K562 (cell line): Measurements from ENCODE around the gene PLCL1. TPM values are rescaled to one million over a fixed set of nuclear protein-coding genes. Genes with fewer than 3 reads are reported as not detected.

Source experiments
- ATAC-seq: fragments of 200-7000 bp; cut with Tn5 transposase; 3 replicates; pipeline ENCODE4 v1.9.1; 2020; ENCODE audit warnings: moderate library complexity
- BruUV-seq: library from RNA; stranded (reverse); fragments of 400-500 nt; replicated peaks from 2 replicates; lab custom pipeline; 2021; lab: Mats Ljungman, UMichigan
- CTCF ChIA-PET: fragments of 300-600 bp; formaldehyde crosslinking; extraction: SDS; loops from one replicate; lab custom pipeline; 2021; ENCODE audit warnings: low intra/inter-chr PET ratio; lab: Yijun Ruan, JAX
- POLR2A ChIA-PET: fragments of 300-600, 350-650 bp; sonication (Branson Sonifier 250); formaldehyde crosslinking; extraction: SDS; loops from one replicate; lab custom pipeline; 2021; ENCODE audit warnings: antibody characterized with exemption, inconsistent platforms; lab: Yijun Ruan, JAX
- DNase-seq, 4 experiments: peaks; one replicate each; pipeline versions ENCODE4 v3.0.0 to v3.0.0-alpha.2; 2011 to 2018; ENCODE audit warnings: low spot score in 3 of 4, mixed read lengths in 3 of 4; ENCODE audit errors: extremely low read depth in 1 of 4
- FAIRE-seq: peaks from 2 replicates; lab custom pipeline; 2011; peaks lifted over from hg19 to GRCh38; lab: Jason Lieb, UNC
- H2AFZ ChIP-seq: 2 replicates; pipeline ENCODE4 v1.6.0; 2011; ENCODE audit warnings: low read depth, low read length, control low read depth, inconsistent platforms
- H3K27ac ChIP-seq: fragments of 200-600 bp; 3 replicates; pipeline ENCODE4 v1.8.0; 2011; ENCODE audit warnings: low read depth, mild to moderate bottlenecking, control low read depth, inconsistent platforms, low read length, moderate library complexity, mixed read lengths; ENCODE audit errors: extremely low read depth
- H3K27me3 ChIP-seq, 2 experiments: fragments of 300-600 bp in 1 of 2; 2 replicates in 1 of 2; 3 replicates in 1 of 2; pipeline versions ENCODE4 v1.6.0 to v1.8.0; 2011; ENCODE audit warnings: inconsistent platforms in 2 of 2, low read length in 2 of 2, mild to moderate bottlenecking in 1 of 2, mixed read lengths in 1 of 2, moderate library complexity in 1 of 2; ENCODE audit not compliant: control insufficient read depth in 2 of 2, insufficient read depth in 2 of 2
- H3K36me3 ChIP-seq: fragments of 300-600 bp; 3 replicates; pipeline ENCODE4 v1.8.0; 2011; ENCODE audit warnings: mild to moderate bottlenecking, low read length, inconsistent platforms; ENCODE audit not compliant: control insufficient read depth, insufficient read depth
- H3K4me1 ChIP-seq, 2 experiments: fragments of 200-600 bp in 1 of 2; replicated peaks in 1 of 2; 2 replicates in 1 of 2; 3 replicates in 1 of 2; pipeline versions ENCODE4 v1.5.1 to v1.8.0; 2011; ENCODE audit warnings: inconsistent platforms in 2 of 2, low read length in 2 of 2, mild to moderate bottlenecking in 1 of 2, mixed read lengths in 1 of 2, moderate library complexity in 1 of 2; ENCODE audit not compliant: control insufficient read depth in 2 of 2, insufficient read depth in 2 of 2
- H3K4me2 ChIP-seq: 2 replicates; pipeline ENCODE4 v1.6.1; 2011; ENCODE audit warnings: low read length, control low read depth, inconsistent platforms, mixed read lengths; ENCODE audit not compliant: insufficient read depth
- H3K4me3 ChIP-seq: fragments of 200-600 bp; sonication (generic), shearing (Covaris generic); 2 replicates; pipeline ENCODE4 v1.5.1; 2016; ENCODE audit warnings: control low read depth, inconsistent platforms
- H3K79me2 ChIP-seq: fragments of 200-600 bp; 3 replicates; pipeline ENCODE4 v1.8.0; 2011; ENCODE audit warnings: low read length, inconsistent platforms; ENCODE audit not compliant: control insufficient read depth, insufficient read depth
- H3K9ac ChIP-seq, 2 experiments: 2 replicates each; pipeline versions ENCODE4 v1.6.0 to v1.6.1; 2011; ENCODE audit warnings: low read depth in 2 of 2, low read length in 2 of 2, control low read depth in 1 of 2, inconsistent platforms in 1 of 2, mild to moderate bottlenecking in 1 of 2, mixed read lengths in 1 of 2; ENCODE audit not compliant: insufficient read depth in 1 of 2
- H3K9me1 ChIP-seq: one replicate; pipeline ENCODE4 v1.6.0; 2011; ENCODE audit warnings: inconsistent platforms, mild to moderate bottlenecking, low read length, moderate library complexity; ENCODE audit not compliant: control insufficient read depth, insufficient read depth
- H3K9me3 ChIP-seq: replicated peaks from 2 replicates; pipeline ENCODE4 v1.5.1; 2011; ENCODE audit warnings: low read depth, low read length, inconsistent platforms; ENCODE audit not compliant: control insufficient read depth, insufficient read depth
- H4K20me1 ChIP-seq: replicated peaks from 2 replicates; pipeline ENCODE4 v1.6.1; 2011; ENCODE audit warnings: low read length, inconsistent platforms, mixed read lengths; ENCODE audit not compliant: control insufficient read depth, insufficient read depth
- HDAC2 ChIP-seq: fragments of 450-650 bp; IDR thresholded peaks from 2 replicates; pipeline ENCODE4 v1.6.1; 2016; ENCODE audit warnings: mild to moderate bottlenecking
- KDM2B ChIP-seq: fragments of 250-450 bp; sonication (Bioruptor Pico); IDR thresholded peaks from 2 replicates; pipeline ENCODE4 v1.8.0; 2021; ENCODE audit warnings: mild to moderate bottlenecking, moderate library complexity
- TCF3 ChIP-seq: sonication (generic); formaldehyde crosslinking; IDR thresholded peaks from 2 replicates; pipeline ENCODE4 v1.4.0; 2020; ENCODE audit warnings: mild to moderate bottlenecking, missing genetic modification reagents
- TCFL5 ChIP-seq: fragments of 250-450 bp; sonication (Bioruptor Pico); conservative IDR thresholded peaks from 2 replicates; pipeline ENCODE4 v1.6.1; 2021; ENCODE audit warnings: mild to moderate bottlenecking, moderate library complexity, matching md5 sums
- ZNF184 ChIP-seq: sonication (generic); formaldehyde crosslinking; IDR thresholded peaks from 2 replicates; pipeline ENCODE4 v1.5.0; 2020; ENCODE audit warnings: missing genetic modification reagents
- ZNF507 ChIP-seq: conservative IDR thresholded peaks from 2 replicates; pipeline ENCODE4 v1.6.1; 2017; ENCODE audit warnings: missing genetic modification characterization, missing compliant biosample characterization
- WGBS: fragments of 100-300 bp; shearing (Covaris generic); methylation state at CpG from one replicate; pipeline ENCODE4 v1.1.6; 2016; ENCODE audit warnings: low coverage, mixed read lengths; ENCODE audit not compliant: insufficient coverage; ENCODE audit errors: missing lambda C conversion rate; 5-methylcytosine and 5-hydroxymethylcytosine counted together
- in situ Hi-C: fragments of 300-500 bp; cut with MboI; formaldehyde crosslinking; loops from 4 replicates; pipeline ENCODE4 v1.15.0; 2018; ENCODE audit warnings: inconsistent platforms, mixed read lengths
- intact Hi-C: fragments of 100-400 bp; cut with micrococcal nuclease; formaldehyde crosslinking; loops from 2 replicates; pipeline ENCODE4 v1.14.2; 2022
- polyA plus RNA-seq, 8 experiments: library from polyadenylated mRNA; depleted of rRNA in 4 of 8; stranded (reverse) in 5 of 8; unstranded in 3 of 8; fragments of >200 nt; fragmentation: Nextera tagmentation in 2 of 8; fragmentation: Illumina TruSeq in 1 of 8; extraction: Ambion mirVana in 2 of 8; extraction: Trizol in 1 of 8; gene quantifications; 2 replicates each; pipeline versions ENCODE4 v1.2.1 to v1.2.3, GENCODE V29; 2011 to 2014; ENCODE audit warnings: inconsistent platforms in 1 of 8, missing spikeins in 1 of 8
- total RNA-seq, 7 experiments: library from RNA; depleted of rRNA in 6 of 7; stranded (reverse); fragments of >200 nt in 6 of 7; fragmentation: Illumina TruSeq in 2 of 7; extraction: Trizol in 2 of 7; gene quantifications; 2 replicates each; pipeline versions ENCODE4 v1.2.1 to v1.2.3, GENCODE V29; 2011 to 2021; ENCODE audit warnings: low replicate concordance in 1 of 7
- TF ChIP-seq, protein P1 (sequence below): fragments of 450-650 bp; conservative IDR thresholded peaks from 2 replicates; pipeline ENCODE4 v1.6.1; 2016; ENCODE audit warnings: missing genetic modification characterization, low read depth, mild to moderate bottlenecking, missing compliant biosample characterization, moderate library complexity

The PLCL1 gene
- total and polyA plus RNA-seq, 9 of the 15 experiments (the other 6 are each of a cell fraction or from before 2014, with no cell fraction given), result 2.0 to 17.7 (median 8.6) TPM

GRCh38 chr2:198055716-198056115 lies 251.3 kb downstream of the PLCL1 start:
- Histone ChIP-seq H3K27me3 (no peaks in the 10 kb centered on the region), H3K27ac (no peak overlapping the region), H3K79me2 (peaks cover 48% of the 10 kb centered on the region), H3K4me3 (no peak overlapping the region), H3K9me1 (no peaks in the 10 kb centered on the region), H3K9me3 (no peaks in the 10 kb centered on the region), H3K36me3 (no peaks in the 10 kb centered on the region; the same call in 2 of the 3 replicates), H3K4me2 (no peak overlapping the region), H3K9ac (no peak overlapping the region), H2AFZ (no peak overlapping the region), H3K4me1 (peaks cover 8 to 21% of the 10 kb centered on the region in 2 experiments), H4K20me1 (no peaks in the 10 kb centered on the region; the same call in 1 of the 2 replicates)
- ChIA-PET CTCF (no interaction called here), POLR2A (interaction anchor here (1.1 kb wide), 1 partner anchor 8 kb away, joined by 3 read pairs; no protein-coding TSS in a partner anchor)
- ATAC-seq, result no peak
- no peak for TF ChIP-seq TCFL5
- no peak for TF ChIP-seq KDM2B
- TF ChIP-seq HDAC2, result no peak
- no peak for TF ChIP-seq ZNF507 (tag)
- no peak for TF ChIP-seq ZNF184 (CRISPR knock-in tag)
- no peak for TF ChIP-seq TCF3 (CRISPR knock-in tag)
- TF ChIP-seq, protein P1, sequence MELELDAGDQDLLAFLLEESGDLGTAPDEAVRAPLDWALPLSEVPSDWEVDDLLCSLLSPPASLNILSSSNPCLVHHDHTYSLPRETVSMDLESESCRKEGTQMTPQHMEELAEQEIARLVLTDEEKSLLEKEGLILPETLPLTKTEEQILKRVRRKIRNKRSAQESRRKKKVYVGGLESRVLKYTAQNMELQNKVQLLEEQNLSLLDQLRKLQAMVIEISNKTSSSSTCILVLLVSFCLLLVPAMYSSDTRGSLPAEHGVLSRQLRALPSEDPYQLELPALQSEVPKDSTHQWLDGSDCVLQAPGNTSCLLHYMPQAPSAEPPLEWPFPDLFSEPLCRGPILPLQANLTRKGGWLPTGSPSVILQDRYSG (tag), result no peak
- no peak for FAIRE-seq
- no peak for DNase-seq
- intact Hi-C loops (loop anchor here (2.0 to 5.0 kb wide), 2 partner anchors 72 to 205 kb away; no protein-coding TSS in a partner anchor), in situ Hi-C loops (no loop called here)
- WGBS, result 100% methylated on average over 2 of the region's 2 CpGs
- BruUV-seq, result no TSS peak
